HG02981 (cell line): ENCODE measurements around the gene PC.

Experiments
- ATAC-seq: cut with Tn5 transposase; IDR thresholded peaks from one replicate; pipeline ENCODE4 v1.9.1; 2021; ENCODE audit warnings: mild to moderate bottlenecking, moderate library complexity; ENCODE audit not compliant: unreplicated experiment

PC gene

DNA sequence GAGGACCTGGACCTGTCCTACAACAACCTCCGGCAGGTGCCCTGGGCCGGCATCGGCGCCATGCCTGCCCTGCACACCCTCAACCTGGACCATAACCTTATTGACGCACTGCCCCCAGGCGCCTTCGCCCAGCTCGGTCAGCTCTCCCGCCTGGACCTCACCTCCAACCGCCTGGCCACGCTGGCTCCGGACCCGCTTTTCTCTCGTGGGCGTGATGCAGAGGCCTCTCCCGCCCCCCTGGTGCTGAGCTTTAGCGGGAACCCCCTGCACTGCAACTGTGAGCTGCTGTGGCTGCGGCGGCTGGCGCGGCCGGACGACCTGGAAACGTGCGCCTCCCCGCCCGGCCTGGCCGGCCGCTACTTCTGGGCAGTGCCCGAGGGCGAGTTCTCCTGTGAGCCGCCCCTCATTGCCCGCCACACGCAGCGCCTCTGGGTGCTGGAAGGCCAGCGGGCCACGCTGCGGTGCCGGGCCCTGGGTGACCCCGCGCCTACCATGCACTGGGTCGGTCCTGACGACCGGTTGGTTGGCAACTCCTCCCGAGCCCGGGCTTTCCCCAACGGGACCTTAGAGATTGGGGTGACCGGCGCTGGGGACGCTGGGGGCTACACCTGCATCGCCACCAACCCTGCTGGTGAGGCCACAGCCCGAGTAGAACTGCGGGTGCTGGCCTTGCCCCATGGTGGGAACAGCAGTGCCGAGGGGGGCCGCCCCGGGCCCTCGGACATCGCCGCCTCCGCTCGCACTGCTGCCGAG, 99.8 kb downstream of the PC start:
- ATAC-seq = no peak

DNA sequence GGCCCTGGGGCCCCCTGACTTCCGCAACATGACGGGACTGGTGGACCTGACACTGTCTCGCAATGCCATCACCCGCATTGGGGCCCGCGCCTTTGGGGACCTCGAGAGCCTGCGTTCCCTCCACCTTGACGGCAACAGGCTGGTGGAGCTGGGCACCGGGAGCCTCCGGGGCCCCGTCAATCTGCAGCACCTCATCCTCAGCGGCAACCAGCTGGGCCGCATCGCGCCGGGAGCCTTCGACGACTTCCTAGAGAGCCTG, 100.3 kb downstream of the PC start:
- no peak for ATAC-seq

DNA sequence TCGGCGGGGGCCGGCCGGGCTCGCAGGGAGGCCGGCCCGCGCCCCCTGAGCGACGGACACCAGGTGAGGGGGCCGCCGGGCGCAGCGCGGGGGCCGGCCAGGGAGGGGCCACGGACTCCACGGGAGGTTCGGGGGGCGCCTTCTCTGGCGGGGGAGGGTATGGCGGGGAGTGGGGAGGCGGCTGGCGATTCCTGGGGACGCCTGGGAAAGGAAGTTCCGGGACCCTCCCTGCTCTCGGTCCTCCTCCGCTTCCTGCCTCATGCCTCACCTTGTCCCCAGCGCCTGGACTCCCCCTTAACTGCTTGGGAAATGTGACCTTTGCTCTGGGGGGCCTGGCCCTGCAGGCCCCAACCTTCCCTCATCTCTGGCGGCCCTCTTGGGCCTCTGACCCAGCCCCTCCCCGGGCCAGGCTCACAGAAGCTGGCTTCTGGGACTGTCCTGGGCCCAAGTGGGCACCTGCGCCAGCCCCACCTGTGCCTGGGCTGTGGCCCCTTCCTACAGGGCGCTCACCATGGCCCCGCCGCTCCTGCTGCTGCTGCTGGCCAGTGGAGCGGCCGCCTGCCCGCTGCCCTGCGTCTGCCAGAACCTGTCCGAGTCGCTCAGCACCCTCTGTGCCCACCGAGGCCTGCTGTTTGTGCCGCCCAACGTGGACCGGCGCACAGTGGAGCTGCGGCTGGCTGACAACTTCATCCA, 100.8 kb downstream of the PC start:
- ATAC-seq = no peak

DNA sequence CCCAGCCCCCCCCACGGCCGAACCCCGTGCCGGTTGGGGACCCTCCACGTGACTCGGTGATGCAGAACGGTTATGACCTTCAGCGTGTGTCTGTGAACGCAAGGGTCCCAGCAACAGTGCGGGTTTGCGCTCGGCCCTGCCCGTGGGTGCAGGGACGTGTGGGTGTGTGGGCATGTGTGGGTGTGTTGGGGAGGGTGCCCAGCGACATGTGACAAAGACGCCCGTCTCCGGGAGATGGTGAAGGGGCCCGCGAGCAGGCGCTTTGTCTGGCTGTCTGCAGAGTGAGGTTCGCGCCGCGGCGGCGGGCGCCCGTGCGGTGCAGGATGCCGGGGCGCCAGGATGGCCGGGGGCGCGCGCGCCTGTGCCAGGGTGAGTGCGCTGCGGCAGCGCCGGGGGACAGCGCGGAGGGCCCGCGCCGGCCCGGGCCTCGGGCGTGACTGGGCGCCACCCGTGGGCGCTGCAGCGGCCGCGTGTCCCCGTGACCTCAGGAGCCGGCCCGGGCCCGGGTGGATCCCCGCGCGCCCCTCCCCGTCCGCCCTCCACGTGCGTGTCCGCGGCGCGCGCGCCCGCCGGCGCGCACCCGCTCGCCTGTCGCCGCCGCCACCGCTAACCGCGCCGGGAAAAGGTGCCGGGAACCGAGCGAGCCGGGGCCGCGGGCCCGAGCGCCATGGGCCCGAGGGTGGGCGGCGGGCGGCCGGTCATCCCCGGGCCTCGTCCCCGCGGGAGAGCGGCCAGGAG, 101.5 kb downstream of the PC start, which contains the start of gene LRFN4:
LRFN4 (plus strand) TSS at position 569 of the 738 bp plus-strand sequence. CDS start 681 bp downstream, outside the sequence.
- ATAC-seq = peak; percentile 19

DNA sequence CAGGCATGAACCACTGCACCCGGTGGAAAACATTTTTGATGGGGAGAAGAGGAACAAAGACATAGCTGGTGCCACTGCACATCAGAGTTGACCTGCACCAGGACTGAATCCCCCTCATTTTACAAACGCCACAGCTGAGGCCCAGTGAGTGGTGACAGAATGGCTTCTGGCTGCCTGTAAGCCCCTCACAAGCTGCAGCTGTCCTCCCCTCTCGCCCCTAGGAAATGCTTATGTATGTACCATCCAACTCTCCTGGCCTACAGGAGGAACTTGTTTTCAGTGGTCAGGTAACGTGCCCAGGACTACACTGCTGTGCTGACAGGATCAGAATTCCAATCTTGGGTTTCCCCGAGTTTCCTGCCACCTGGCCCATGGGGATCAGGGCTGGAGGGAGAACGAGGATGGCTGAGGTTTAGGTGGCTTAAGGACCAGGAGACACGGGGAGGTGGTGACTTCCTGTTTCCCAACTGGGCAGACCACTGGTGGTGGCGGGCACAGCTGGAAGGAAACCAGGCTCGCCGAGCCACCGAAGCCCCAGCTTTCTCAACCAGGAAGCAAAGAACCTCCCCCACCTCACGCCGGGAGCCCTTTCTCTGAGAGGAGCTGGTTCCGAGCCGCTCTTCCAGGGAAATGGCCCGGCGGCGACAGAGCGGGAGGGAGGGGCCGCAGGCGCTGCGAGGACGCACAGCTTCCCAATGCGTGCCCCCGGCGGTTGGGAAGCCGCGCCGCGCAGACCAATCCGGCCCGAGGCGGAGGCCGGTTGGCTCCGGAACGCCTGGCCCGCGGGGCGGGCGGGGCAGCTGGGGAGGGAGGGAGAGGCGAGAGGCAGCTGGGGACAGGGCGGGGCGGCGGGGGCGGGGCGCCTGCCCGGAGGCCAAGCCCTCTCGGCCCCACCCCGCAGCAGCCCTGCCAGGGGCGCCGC, 102.3 kb downstream of the PC start:
- peak; percentile 71 for ATAC-seq

DNA sequence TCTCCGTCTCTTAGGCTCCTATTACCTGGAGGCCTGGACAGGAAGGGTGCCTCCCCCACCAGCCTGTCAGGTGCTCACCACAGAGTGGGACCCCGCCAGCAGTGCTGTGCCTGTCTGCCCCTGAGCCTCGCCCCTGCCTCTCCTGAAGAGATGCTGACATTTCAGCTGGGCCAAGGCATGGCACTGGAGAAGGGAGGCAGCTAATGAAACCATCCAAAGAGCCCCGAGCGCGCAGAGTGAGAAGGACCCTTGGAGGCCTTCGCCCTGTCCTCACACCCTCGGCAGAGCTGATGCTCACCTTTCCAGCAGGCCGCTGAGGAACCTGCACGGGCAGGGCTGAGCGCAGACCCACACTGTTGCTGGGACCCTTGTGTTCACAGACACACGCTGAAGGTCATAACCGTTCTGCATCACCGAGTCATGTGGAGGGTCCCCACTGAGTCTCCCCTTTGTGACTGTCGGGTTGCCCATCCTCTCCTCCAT, 103.4 kb downstream of the PC start:
- no peak for ATAC-seq

DNA sequence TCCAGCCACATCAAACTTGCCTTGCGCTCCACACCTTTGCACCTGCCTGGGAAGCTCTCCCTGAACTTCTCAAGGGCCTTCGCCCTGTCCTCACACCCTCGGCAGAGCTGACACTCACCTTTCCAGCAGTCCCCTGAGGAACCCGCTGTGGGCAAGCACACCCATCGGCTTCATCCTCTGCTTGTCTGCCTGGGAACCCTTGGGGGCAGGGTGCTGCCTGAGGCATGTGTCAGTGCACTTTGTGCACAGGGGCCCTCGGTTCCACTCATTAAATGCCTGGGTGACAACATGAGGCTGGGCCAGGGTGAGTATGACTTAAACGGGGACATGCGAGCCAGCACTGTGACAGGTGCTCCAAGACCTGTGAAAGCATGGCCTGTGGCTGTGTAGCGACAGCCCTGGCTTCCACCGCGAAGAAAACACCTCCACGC, 103.9 kb downstream of the PC start:
- no peak for ATAC-seq

DNA sequence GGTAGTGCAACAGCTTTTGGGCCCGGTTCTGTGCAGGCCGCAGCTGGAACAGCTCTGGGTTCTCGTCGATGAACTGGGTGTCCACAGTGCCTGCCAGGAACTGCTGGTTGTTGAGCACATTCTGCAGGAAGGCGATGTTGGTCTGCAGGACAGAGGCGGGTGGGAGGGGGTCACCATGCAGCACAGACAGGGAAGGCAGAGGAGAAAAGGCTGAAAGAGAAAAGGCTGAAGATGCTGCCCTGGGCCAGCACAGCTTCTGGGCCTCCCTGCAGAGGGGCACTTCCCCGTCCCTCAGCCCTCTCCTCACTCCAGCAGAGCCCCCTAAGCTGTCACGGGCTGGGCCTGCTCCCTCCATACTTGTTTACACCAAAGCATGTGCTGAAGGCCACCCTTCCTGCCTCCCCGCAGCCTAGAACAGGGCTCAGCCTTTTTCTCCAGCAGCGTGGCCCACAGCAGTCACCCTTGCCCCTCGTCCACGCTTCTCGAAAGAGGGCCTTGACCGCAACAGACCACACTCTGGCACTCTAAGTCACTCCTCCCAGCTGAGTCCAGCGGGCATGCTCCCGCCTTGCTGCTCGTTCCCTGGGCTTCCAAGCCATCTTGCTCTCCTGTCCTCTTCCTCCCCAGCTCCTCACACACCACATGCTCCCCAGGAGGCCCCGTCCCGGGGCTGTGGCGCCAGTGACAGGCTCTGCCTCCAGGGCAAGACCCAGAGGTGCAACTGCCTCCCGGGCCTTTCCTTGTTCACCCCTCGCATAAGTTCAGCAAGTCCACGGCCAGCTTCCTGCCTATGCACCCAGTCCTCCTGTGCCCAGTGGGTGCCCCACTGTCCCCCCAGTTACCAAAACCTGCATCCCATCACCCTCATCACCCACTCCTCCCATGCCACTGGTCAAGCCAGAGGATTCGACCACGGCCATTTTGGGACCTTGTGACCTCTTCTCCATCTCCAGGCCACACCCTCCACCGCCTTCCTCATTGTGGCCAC, 104.6 kb downstream of the PC start:
- ATAC-seq = no peak

DNA sequence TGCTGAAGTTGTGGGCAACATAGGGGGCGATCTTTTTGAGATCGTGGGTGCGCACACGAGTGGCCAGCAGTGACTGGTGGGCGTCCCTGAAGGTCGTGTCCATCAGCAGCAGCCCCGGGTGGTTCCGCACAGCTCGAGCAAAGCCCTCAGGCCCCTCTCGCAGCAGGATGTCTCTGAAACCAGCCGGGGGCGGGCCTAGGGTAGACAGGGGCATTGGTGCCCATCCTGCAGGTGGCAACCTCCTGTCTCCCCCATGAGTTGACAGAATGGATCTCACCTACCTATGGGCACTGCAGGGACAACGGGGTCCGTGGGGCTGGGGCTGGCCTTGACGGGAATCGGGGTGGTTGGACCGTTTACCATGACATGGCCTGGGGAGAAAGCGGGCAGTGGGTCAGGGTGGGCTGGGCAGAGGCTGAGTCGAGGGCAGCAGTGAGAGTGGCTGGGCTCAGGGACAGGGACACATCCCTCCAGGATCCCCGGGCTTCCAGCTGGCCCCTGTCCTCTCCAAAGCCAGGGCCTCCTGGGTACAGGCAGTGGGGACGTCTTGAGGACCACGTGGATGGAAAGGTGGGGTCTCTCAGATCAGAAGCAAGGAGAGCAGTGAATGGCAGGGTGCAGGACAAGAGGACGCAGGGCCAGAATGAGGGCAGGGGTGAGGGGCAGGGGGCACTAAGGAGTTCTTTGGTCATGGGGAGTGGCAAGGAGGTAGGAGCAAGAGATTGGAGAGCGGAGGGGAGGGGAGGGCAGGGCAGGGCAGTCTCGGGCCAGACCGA, 105.5 kb downstream of the PC start:
- no peak for ATAC-seq

DNA sequence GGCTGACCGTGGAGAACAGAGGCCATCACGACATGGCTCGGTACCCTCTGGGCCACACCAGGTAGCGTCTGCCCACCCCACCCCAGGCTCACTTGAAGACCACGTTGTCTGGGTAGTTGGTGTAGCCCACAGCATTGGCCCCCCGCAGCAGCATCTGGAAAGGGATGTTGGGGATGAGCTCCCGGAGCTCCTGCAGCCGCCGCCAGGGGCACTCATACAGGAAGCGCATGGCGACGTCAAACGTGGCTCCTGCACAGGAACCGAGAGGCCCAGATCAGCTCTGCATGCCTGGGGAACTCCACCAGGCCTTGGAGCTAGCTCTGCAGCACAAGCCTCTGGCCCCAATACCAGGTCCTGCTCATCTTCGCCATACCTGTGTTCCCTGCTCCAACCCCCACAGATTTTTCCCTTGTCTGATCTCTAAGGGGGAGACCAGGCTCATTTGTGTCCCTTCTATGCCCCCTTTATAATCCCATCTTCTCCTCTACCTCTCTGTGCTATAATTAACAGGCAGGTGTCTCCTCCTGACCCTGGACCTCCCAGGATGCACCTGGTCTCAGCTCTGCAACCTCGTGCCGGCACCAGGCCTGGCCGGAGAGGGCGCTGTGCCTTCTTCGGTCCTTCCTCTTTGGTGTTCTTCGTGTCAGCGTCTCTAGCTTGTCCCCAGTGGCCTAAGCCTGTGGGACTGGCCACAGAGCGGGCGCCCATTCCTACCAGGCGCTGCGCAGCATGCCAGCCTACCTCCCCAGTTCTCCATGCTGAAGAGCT, 106.3 kb downstream of the PC start:
- ATAC-seq = no peak

DNA sequence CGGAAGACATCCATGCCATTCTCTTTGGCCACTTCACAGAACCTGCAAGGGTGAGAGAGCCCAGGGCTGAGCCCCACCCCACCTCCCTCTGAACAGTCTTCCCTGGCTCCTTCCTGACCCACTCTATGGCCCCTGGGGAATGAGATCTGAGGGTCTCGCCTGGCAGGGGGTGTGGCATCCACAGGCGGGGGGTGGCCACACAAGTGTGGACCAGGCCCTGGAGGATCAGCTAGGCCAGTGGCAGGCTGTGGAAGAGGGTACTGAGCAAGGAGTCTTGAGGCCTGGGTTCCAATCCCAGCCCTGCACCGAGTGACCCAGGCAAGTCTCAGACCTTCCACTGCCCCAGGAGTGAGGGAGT, 107.0 kb downstream of the PC start:
- no peak for ATAC-seq

DNA sequence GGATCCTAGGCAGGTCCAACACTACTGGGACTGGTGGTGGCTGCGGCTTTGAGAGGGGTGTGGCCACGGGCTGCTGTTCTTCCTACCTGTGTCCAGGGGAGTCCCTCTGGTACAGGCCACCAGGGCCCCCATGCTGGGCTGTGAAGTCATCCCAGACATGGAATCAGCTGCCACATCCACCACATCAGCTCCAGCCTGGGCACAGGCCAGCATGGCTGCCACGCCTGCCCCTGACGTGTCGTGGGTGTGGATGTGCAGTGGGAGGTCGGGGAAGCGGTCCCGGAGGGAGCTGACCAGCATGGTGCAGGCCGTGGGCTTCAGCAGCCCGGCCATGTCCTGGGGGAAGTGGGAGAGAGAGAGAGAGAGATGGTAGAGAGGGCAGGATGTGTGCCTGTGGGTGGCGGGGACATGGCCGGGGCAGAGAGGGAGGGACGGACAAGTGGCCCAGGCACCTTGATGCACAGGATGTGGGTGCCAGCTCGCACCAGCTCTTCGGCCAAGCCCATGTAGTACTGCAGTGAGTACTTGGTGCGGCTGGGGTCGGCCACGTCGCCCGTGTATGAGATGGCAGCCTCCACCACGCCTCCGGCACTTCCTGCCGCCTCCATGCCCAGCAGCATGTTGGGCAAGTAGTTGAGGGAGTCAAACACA, 107.5 kb downstream of the PC start:
- ATAC-seq = no peak

DNA sequence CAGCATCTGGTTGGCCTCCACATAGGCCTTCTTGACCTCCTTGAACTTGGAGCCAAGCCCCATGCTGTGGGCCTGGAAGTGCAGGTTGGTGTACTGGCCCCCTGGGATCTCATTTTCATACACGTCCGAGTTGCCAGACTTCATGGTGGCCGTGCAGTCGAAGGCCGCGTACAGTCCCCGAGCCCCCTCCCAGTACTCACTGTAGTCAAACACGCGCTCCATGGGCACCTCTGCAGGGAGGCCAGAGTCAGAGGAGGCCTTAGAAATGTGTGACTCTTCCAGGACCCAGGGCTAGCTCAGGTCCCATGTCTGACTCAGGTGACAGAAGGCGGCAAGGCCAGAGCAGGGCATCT, 108.0 kb downstream of the PC start:
- no peak for ATAC-seq

DNA sequence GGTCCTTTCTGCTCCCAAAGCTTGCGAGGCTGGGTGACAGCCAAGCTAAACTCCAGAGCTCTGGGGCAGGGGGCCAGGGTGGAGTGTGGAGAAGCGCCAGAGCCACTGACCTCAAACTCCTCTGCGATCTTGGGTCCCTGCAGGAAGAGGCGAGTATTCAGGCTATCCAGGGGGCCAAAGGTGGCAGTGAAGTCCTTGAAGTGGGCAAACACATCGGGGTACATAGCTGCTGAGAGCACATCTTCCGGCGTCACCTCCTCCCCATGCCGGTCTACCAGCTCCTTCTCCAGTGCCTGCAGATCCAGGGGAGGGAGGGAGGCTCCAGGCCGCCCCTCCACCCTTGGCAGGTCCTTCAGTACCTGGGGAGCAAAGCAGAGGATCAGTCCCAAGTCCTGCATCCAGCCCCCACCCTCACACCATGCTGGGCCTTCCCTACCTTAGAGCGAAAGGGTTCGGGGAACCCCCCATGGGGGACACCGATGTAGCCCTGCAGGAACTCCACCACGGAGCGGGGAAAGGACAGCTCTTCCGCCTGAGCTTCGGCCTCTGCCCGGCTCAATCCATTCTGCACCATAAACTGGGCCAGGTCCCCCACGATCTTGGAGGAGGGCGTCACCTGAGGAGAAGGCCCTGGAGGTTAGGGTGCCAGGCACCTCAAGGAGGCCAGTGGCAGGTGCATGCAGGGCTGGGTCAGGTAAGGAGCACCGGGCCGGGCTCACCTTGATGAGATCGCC, 108.5 kb downstream of the PC start:
- ATAC-seq = no peak

DNA sequence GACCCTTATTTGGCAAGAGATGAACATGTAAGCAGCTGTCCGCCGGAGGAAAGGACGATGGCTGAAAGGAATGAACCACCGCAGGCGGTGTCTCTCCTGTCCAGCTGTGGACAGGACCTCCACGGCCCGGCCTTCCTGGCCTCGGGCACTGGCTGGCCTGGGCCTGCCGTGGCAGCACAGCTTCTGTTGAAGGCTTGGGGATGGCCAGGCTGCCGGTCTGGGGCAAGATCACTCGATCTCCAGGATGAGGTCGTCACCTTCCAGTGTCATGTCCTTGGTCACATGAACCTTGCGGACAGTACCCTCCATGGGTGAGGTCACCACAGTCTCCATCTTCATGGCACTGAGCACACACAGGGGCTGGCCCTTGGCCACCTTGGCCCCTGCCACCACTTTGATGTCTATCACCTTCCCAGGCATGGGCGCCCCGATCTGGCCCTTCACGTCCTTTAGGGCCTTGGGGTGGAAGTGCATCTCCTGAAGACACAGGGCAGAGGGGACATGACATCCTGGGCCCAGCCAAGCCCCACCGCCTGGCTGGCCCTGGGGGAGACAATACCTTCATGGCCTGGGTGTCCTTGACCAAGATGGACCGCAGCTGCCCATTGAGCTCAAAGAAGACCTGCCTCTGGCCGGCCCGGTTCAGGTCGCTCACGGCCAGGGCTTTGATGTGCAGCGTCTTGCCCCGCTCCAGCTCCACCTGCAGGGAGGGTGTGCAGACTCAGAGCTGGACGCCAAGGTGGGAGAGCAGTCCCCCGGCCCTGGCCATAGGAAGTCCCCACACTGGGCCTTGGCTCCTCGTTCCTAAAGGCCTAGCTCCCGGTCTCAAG, 109.3 kb downstream of the PC start:
- no peak for ATAC-seq
